SK-N-MC (cell line): ENCODE data around the gene SEZ6.

Source experiments
- EZH2 ChIP-seq: fragments of 200-600 bp; sonication (generic); IDR thresholded peaks from one replicate; pipeline ENCODE4 v1.6.1; 2017; ENCODE audit warnings: antibody characterized with exemption
- POLR2AphosphoS5 ChIP-seq: IDR thresholded peaks from 2 replicates; pipeline ENCODE4 v1.6.1; 2012; ENCODE audit warnings: mild to moderate bottlenecking, low read depth, low read length, borderline replicate concordance

DNA sequence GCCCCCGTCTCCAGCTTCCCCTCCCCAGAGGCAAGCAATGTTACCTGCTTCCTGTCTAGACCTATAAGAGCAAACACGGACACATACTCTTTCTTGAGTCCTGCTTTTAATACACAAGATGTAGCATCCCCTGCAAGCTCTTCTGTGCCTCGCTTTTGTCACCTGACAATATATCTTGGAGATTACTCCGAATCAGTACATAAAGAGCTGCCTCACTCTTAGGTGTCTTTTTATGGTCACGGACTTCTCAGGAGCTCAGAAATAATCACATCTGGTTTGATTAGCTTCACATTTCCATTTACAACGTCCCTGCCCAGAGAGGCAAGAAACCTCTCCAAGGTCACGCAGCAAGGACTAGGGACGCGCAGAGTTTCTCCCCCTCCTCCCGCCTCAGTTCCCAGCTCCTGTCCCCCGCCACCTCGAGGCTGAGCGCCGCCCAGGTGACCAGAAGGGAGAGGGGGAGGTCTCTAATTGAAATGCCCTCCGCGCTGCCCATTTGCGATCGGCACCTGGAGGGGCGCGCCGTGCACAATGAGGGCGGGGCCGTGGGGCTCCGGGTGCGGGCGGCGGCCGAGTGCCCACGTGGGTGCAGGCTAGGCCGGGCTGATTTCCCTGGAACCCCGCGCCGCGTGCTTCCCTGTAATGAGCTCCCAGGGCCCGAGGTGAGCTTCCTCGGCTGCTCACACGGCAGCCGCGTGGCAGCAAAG lies 13.8 kb upstream of the SEZ6 start:
- TF ChIP-seq POLR2AphosphoS5 = no peak
- no peak for TF ChIP-seq EZH2
